Measurements from ENCODE around the gene PSMD3.

PSMD3 gene

GRCh38 chr17:39954876-39955275, 25.7 kb upstream of the PSMD3 start:
- Histone ChIP-seq H2AFZ (no peak overlapping the region), H3K27me3 (ENCODE audit: control insufficient read depth, insufficient read depth, low read length) (no peaks in the 10 kb centered on the region), H3K9ac (no peak overlapping the region), H3K79me2 (no peaks in the 10 kb centered on the region), H3K4me2 (ENCODE audit: low read length) (no peak overlapping the region), H3K4me1 (peaks cover 8% of the 10 kb centered on the region), H3K9me3 (ENCODE audit: control insufficient read depth, low read length) (no peaks in the 10 kb centered on the region), H3K36me3 (ENCODE audit: control insufficient read depth, insufficient read depth, low read length) (no peaks in the 10 kb centered on the region), H3K27ac (no peak overlapping the region), H3K4me3 (ENCODE audit: low read depth, low read length) (no peak overlapping the region)
- TF ChIP-seq, protein P1, sequence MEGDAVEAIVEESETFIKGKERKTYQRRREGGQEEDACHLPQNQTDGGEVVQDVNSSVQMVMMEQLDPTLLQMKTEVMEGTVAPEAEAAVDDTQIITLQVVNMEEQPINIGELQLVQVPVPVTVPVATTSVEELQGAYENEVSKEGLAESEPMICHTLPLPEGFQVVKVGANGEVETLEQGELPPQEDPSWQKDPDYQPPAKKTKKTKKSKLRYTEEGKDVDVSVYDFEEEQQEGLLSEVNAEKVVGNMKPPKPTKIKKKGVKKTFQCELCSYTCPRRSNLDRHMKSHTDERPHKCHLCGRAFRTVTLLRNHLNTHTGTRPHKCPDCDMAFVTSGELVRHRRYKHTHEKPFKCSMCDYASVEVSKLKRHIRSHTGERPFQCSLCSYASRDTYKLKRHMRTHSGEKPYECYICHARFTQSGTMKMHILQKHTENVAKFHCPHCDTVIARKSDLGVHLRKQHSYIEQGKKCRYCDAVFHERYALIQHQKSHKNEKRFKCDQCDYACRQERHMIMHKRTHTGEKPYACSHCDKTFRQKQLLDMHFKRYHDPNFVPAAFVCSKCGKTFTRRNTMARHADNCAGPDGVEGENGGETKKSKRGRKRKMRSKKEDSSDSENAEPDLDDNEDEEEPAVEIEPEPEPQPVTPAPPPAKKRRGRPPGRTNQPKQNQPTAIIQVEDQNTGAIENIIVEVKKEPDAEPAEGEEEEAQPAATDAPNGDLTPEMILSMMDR (IDR thresholded peaks at IDR 0.05) = no peak

DNA sequence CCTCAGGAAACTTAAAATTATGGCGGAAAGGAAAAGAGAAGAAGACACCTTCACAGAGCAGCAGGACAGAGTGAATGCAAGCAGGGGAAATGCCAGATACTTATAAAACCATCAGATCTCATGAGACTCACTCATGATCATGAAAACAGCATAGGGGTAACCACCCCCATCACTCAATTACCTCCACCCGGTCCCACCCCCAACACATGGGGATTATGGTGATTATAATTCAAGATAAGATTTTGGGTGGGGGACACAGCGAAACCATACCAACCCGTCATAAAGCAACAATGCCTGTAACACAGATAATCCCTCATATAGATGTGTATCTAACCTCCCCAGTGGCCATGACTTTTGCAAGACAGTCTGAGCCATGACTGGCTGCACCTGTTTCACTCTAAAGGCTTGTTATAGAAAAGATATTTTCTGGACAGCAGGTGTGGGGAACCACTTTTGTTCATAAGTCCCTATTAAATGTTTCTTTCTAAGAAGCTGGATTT, 24.8 kb upstream of the PSMD3 start:
- Histone ChIP-seq H3K9ac (no peak overlapping the region), H3K4me1 (peaks cover 8% of the 10 kb centered on the region), H3K27me3 (ENCODE audit: control insufficient read depth, insufficient read depth, low read length) (no peaks in the 10 kb centered on the region), H3K79me2 (no peaks in the 10 kb centered on the region), H2AFZ (no peak overlapping the region), H3K4me3 (ENCODE audit: low read depth, low read length) (no peak overlapping the region), H3K9me3 (ENCODE audit: control insufficient read depth, low read length) (no peaks in the 10 kb centered on the region), H3K27ac (no peak overlapping the region), H3K36me3 (ENCODE audit: control insufficient read depth, insufficient read depth, low read length) (no peaks in the 10 kb centered on the region), H3K4me2 (ENCODE audit: low read length) (no peak overlapping the region)
- TF ChIP-seq, protein P1 (IDR thresholded peaks at IDR 0.05) = no peak

DNA sequence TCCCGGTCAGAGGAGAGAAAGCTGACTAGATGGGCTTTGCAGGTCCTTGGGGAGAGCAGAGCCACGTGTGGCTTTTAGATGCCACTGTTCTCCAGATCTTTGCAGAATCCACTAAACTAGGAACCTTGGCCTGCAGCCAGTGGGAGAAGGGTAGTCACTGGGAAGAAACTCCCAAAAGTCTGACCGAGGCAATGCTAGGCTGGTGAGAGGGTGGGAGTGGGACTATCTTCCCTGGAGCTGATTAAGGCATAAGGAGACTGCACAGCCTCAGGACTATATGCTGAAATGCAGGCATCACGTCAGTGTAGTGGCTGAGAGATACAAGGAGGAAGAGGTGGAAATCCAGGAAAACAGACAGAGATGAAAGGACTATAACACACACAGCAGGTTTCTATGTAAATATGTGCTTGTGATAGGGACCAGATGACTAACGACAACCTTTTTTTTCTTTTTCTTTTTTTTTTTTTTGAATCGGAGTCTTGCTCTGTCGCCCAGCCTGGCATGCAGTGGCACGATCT, 20.0 kb upstream of the PSMD3 start:
- TF ChIP-seq, protein P1 (IDR thresholded peaks at IDR 0.05) = no peak
- H3K27me3 ChIP-seq (ENCODE audit: control insufficient read depth, insufficient read depth, low read length) = no peaks in the 10 kb centered on the region
- H3K36me3 ChIP-seq (ENCODE audit: control insufficient read depth, insufficient read depth, low read length) = no peaks in the 10 kb centered on the region
- H3K79me2 ChIP-seq = no peaks in the 10 kb centered on the region
- H3K27ac ChIP-seq = no peak overlapping the region
- H2AFZ ChIP-seq = no peak overlapping the region
- H3K4me3 ChIP-seq (ENCODE audit: low read depth, low read length) = no peak overlapping the region
- no peaks in the 10 kb centered on the region for H3K9me3 ChIP-seq (ENCODE audit: control insufficient read depth, low read length)
- H3K4me2 ChIP-seq (ENCODE audit: low read length) = no peak overlapping the region
- H3K4me1 ChIP-seq = no peaks in the 10 kb centered on the region
- H3K9ac ChIP-seq = no peak overlapping the region

DNA sequence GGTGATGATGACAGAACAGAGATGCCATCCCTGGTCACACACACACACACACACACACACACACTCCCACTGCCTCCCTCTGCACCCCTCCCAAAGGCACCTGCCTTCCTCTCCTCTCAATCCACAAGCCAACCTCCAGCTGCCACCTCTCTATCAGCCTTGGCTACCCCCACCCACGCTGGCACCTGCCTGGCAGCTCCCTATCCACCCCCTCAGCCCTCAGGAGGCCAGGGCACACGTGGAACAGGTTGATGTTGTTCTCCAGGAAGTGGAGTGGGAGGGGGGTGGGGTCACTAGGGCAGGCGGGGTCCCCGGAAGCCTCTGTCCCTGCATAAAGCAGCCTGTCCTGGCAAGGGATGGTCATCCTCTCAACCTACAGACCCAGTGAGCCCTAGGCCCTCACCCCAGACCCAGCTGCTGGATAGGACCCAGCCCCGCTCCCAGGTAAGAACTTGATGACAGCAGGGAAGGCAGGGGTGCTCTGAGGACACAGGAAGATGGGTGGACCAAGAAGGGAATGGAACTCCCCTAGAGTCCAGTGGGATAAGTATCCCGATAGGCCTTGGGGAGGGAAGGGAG, 17.9 kb upstream of the PSMD3 start, which contains the start of gene GSDMA:
TSS of gene GSDMA (plus strand) at position 363 of the 579 bp plus-strand sequence. CDS start 2,684 bp downstream, outside the sequence.
- H3K27me3 ChIP-seq (ENCODE audit: control insufficient read depth, insufficient read depth, low read length) = no peaks in the 10 kb centered on the region
- H3K9me3 ChIP-seq (ENCODE audit: control insufficient read depth, low read length) = no peaks in the 10 kb centered on the region
- no peaks in the 10 kb centered on the region for H3K79me2 ChIP-seq
- no peak within 1 kb of the TSS for H3K4me2 ChIP-seq (ENCODE audit: low read length)
- H3K4me3 ChIP-seq (ENCODE audit: low read depth, low read length) = no peak within 1 kb of the TSS
- H3K36me3 ChIP-seq (ENCODE audit: control insufficient read depth, insufficient read depth, low read length) = no peaks in the 10 kb centered on the region
- H3K27ac ChIP-seq = no peak within 1 kb of the TSS
- H3K9ac ChIP-seq = no peak within 1 kb of the TSS
- TF ChIP-seq, protein P1 (IDR thresholded peaks at IDR 0.05) = no peak
- H3K4me1 ChIP-seq = no peaks in the 10 kb centered on the region
- no peak within 1 kb of the TSS for H2AFZ ChIP-seq

DNA sequence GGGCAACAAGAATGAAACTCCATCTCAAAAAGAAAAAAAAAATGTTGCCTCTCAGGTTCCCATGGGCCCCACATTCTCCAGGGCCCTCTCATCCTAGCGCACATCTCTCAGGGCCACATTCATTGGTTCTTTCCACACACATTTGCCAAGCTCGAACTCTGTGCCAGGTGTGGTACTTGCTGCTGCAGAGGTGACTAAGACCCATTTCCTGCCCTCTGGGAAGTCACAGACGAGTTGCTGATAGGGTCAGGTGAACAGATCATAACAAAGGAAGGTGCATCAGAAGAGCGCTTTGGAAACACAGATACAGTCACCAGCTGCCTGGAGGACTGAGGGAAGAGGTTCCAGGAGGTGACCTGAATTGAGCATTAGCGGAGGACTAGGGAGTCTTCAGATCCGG, 16.8 kb upstream of the PSMD3 start:
- Histone ChIP-seq H3K9me3 (ENCODE audit: control insufficient read depth, low read length) (no peaks in the 10 kb centered on the region), H3K27me3 (ENCODE audit: control insufficient read depth, insufficient read depth, low read length) (no peaks in the 10 kb centered on the region), H3K4me1 (peaks cover 4% of the 10 kb centered on the region), H3K9ac (no peak overlapping the region), H3K79me2 (no peaks in the 10 kb centered on the region), H3K36me3 (ENCODE audit: control insufficient read depth, insufficient read depth, low read length) (no peaks in the 10 kb centered on the region), H3K4me3 (ENCODE audit: low read depth, low read length) (no peak overlapping the region), H3K4me2 (ENCODE audit: low read length) (no peak overlapping the region), H3K27ac (no peak overlapping the region), H2AFZ (no peak overlapping the region)
- TF ChIP-seq, protein P1 (IDR thresholded peaks at IDR 0.05) = no peak

All from parathyroid adenoma (tissue), 2 donors.